T-helper 22 cell (primary cell): ENCODE results near the gene RTKN2.

ENCODE experiments used
- DNase-seq: peaks from one replicate; pipeline ENCODE4 v3.0.0-alpha.2; 2020; ENCODE audit warnings: low read depth

Gene RTKN2

DNA sequence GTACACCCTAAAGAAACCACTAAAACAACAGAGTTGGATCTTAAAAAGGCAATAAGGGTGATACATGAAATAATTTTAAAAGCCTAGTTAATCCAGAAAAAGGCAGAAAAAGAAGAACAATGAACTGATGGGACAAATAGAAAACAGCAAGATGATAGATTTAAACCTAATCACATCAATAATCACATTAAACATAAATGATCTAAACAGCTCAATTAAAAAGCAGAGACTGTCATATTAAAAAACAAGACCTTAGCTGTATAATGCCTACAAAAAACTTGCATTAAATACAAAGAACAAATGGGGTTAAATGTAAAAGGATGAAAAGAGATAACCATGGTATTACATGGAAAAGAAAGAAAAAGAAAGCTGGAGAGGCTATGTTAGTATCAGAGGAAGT, 96.2 kb downstream of the RTKN2 start:
- DNase-seq, result no peak

DNA sequence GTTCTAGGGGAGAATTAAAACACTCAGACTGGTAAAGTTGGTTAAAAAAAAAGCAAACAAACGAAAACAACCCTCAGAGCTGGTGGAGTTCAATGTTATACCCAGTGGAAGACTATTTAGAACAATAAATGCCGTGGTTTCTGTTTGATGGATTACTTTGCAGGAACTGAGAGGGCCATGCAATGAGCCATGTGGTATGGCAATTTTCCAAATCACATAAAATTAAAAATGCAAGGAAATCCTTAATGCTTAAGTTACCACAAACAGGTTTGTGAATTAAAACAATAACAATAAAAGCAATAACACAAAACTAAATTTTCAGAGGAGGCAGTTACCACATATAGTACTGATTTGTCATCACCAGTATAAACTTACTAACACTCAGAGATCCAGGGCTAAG, 96.9 kb downstream of the RTKN2 start:
- DNase-seq, result no peak

DNA sequence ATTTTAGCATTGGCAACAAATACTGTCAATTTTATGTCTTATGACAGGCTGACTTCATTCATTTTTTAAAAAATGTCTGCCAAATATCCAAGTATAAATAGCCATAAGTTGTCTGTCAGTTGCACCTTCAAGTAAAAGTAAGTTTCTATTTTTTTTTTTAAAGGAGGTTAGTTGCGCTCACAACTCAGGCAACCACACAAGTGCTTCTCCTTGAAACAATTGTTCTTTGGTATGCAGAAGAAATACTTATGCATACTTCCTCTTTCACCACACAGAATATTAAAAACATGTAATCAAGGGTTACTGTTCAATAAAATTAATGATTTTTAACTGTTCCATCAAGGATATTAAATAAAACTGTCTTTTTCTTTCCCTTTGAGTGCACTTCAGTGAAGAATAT, 97.9 kb downstream of the RTKN2 start:
- no peak for DNase-seq

DNA sequence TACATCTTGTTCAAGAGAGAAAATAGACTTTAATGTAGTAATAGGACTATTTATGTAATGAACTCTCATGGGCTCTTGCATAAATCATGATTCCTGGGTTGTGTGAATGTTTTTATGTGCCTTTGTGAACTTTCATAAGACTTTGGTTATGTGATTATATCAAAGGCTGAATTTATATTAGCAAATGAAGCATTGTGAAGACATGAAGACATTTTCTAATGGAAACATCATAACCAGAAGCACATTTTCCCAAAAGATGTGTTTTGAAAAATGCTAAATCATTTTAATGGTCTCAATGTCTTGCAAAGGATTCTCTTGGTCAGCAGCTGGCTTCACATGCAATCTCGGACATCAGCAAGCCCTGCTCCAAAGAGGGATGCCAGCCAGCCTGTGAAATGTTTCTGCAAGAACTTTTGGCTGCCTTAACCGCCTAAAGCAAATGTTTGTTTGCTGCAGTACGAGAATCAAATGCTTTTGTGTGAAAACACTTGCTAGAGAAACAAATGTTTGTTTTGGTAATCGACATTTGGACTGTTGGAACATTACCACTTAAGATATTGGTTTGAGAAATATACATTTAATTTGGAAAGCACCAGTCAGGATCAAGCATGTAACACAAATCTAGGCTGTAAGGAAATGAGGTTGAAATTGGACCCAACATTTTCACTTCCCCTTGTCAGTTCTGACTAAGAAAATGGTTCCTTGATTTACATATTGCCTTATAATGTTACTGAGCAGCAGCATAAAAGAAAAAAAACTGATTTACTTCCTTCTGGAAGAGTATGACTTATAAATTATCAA, 102.1 kb downstream of the RTKN2 start:
- DNase-seq, result no peak

DNA sequence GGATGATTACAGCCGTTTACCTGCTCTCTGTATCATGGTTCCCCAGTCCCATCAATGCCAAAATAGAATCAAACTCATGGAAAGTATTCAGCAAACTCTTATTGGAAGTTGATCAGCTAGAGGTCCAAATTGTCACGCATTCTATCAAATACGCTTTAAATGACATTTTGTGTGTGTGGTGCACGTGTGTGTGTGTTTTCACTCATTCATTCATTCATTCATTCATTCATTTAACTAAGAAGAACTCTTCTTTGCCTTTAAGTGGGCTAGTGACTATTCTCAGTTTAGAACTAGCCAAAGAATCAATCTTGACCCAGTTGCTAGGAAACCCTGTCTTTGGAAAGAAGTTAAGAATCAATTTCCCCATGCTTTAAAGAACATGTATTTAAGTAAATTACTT, 102.8 kb downstream of the RTKN2 start:
- DNase-seq, result no peak

DNA sequence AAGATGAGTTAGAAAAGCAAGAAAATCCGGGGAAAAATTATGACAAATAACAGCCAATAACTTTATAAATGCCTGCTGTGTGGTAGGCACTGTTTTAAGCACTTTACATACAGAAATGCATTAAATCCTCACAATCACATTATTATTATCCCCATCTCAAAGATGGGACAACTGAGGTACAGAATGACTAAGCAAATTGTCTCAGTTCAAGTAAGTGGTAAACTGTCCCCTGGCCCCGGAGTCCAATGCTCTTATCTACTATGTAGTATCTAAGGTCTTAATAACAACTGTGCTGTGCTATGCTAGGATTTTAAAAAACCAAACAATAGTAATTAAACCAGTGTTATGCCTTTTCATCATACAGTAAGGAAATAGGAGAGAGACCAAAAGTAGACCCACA, 105.6 kb downstream of the RTKN2 start:
- DNase-seq, result no peak

DNA sequence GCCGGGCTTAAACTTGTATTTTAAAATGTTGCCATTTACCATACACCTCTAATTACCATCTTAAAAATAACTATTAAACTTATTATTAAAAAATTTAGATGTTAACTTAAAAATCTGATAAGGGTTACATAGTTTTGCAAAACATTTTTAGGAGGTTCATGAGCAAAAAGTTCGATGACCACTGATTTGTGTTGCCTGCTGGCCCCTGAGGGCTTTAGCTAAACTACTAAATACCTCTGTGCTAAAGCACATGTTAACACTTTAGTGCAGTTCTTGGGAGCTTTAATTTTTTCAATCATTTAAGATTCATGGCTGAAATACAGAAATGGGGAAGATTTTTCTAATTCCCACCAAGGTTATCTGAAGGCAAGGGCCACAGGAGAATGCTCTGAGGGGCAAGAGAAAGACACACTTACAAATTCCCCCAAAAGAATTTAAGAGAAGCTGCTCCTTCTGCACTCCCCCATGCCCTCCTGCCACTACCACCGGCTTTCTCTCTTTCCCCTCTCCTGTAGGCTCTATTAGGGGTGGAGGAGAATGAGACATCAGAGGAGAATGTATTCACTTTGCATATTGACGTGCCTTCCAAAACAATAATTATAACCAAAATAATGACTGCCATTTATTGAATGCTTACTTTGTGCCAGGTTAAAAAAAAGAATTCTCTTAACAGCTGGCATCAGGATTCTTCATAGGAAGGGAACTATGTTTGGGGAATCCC, 106.2 kb downstream of the RTKN2 start:
- DNase-seq, result no peak

DNA sequence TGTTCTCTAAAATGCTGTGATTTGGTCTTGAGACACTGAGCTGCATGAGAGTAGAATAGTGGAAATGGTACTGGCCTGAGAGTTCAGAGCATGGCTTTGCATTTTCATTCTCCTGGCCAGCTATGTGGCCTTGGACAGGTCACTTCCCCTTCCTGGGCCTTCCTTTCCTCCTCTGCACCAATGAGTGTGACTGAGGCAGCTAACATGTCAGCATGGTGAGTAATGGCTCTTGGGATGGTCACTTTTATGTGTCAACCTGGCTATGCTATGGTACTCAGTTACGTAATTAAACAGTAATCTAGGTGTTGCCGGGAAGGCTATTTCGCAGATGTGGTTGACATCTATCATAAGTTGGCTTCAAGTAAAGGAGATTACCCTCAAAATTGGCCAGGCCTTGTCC, 109.3 kb downstream of the RTKN2 start:
- no peak for DNase-seq

DNA sequence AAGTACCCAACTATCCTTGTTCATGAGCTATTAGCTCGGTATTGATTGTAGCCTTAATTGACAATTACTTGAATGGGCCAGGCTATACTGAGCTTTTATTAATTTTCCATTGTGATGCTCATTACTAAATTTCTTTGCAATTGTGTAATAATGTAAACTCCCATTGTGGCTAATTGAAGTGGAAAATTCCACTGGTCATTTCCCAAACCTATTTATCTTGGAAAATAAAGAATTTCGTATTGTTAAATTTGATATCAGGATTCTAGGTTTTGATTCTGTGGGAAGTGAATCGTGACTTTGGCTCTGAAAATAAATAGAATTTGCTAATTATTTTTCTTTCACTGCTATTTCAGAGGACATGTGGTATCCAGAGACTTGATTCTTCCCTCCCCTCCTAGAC, 111.0 kb downstream of the RTKN2 start:
- DNase-seq, result no peak

DNA sequence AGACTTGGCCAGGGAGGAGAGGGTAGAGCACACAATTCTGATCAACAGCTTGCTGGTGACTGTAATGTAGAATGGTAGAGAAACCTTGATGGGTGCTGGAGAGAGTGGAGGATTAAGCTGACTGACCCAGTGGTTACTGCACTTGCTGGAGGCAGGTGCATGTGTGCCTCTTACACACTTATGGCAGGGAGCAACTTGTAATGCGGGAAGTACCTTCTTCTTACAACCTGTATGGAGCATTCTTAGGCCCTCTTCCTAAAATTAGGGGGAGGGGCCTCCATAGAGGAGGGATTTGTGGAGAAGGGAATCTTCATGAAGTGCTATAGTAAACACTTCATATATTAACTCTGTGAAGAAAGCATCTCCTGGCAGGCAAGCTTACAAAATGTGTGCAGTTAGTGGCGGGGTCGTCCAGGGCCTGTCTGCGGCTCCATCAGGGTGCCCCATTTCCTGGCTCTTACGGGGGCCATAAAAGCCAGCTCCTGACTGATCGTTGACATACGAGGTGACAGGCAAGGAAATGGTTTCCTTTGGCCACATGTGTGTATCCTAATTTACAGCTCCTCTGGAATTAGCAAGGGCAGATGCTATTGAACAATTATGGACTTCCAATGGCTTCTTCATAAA, 113.5 kb downstream of the RTKN2 start:
- DNase-seq, result no peak

DNA sequence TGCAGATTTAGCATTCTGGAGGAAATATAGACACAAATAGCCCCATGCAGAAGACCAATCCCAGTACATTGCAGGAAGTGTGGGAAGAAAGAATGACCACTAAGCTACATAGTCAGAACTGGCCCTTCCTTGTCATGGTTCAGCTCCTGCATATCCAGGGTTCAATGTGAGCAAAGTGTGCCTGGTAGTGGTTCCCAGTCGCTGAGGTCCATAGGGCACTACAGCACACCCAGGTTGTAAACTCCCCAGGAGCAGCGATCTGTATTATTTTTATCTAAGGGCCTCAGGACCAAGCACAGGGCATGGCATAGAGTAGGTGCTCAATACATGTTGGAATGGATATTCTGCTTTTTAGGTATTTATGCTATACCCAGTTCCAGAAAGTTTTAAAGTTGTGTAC, 114.4 kb downstream of the RTKN2 start:
- no peak for DNase-seq

DNA sequence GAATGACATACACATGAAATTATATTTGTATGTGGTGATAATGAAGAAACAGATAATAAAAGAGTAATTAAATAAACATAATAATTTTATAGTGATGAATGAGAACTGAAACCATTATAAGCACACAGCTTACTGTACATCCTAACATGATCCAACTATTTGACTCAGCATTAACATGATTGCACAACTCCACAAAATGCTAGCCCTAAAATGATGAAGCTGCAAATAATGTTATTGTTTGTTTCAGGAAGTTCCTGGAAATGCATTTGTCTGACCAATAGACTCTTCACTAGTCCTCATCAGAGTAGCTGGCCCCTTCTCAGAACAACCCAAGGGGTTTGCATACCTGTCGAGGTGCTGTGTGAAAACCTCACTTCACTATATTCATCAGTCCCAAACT, 115.5 kb downstream of the RTKN2 start:
- no peak for DNase-seq

DNA sequence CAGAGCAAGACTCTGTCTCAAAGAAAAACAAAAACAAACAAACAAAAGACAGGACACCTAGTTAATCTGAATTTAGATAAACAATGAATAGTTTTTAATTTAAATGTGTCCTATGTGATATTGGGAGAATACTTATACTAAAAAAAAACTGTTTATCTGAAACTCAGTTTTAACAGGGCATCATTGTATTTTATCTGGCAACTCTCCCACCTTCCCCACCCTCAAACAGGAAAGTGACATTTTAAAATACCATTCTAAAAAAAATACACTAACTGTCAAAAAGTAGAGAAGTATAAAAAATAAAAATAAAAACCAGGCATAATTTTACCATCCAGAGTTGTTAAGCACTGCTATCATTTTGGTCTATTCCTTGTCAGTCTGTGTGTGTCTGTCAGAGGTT, 119.0 kb downstream of the RTKN2 start:
- DNase-seq, result no peak

DNA sequence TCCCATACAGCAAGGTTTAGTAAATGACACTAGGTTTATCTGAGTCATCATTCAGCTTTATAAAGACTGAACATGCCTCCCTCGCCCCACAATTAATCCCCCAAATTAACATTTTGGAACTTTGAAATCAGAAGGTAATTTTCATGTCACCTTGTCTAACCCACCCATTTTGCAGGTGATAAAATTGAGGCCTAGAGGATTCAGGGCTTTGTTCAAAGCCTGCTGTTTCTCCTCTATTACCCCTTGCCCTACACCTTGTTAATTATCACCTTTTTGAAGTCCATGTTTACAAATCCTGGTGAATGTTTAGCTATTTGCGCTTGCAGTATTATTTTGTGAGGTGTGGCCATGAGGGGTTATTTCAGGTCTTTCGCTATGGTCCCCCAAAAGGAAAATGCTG, 120.5 kb downstream of the RTKN2 start:
- no peak for DNase-seq

DNA sequence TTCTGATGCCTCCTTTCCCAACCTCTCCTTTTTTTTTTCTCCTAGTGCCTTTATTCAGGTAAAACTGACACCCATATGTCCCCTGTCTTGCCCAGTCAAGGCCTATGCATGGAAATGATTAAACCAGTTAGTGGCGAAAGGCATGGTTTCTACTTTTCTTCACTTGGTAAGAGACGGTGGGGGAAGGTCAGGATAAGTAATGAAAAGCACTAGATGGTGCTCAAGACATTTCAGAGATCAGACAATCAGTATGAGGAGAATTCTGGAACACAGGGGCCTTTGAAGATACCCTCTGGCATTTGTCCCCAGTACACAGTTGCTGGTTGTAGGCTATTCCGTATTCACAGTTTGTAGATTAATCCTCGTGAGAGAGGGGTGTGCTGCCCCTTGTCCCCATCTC, 121.2 kb downstream of the RTKN2 start:
- DNase-seq, result no peak

DNA sequence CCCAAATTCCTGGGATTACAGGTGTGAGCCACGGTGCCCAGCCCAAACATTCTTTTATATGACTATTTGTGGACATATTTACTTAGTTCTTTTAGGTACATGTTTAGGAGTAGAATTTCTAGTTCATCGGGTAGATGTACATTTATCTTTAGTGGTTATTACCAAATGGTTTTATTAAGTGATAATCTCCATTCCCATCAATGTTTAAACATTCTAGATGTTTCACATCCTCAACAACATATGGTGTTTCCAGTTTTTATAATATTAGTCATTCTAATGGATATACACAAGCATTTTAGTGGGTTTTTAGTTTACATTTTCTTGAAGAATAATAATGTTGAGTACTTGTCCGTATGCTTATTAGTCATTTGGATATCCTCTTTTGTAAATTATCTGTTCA, 131.7 kb downstream of the RTKN2 start:
- no peak for DNase-seq

DNA sequence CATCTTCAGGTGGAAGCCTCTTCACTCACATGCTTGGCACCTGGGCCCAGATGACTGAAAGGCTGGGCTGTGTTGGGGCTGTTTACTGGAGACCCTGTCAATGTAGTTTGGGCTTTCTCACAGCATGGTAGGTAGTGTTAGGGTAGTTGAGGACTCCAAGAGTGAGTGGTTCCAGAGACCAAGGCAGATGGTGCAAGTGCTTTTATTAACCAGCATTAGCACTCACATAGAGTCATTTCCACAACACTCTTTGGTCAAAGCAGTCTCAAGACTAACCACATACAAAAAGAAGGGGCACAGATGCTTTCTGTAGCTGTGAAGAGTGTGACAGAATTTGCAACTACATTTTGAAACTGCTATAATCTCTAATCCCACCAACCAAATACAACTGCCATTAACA, 135.0 kb downstream of the RTKN2 start:
- no peak for DNase-seq
